DND-41 (cell line): ENCODE measurements around the gene NUDT4.
A peak's percentile ranks its signal among the peaks of the same experiment; 100 is the strongest.
"Not testable (repeated sequence)": the region's sequence is repeated elsewhere in the genome, so short reads cannot be mapped to it uniquely, and the experiment has no call there.

Experiments used
- ATAC-seq: fragments of 200-7000 bp; cut with Tn5 transposase; 3 replicates; pipeline ENCODE4 v1.9.1; 2021; ENCODE audit warnings: low read depth; ENCODE audit not compliant: insufficient read depth
- DNase-seq: peaks from one replicate; pipeline ENCODE4 v3.0.0-alpha.2; 2020
- H2AFZ ChIP-seq: 2 replicates; pipeline ENCODE4 v1.6.0; 2012; ENCODE audit warnings: low read depth, low read length
- H3K27ac ChIP-seq: 2 replicates; pipeline ENCODE4 v1.5.1; 2012; ENCODE audit warnings: low read length, inconsistent platforms
- H3K27me3 ChIP-seq: fragments of 200-600 bp; sonication (generic); 2 replicates; pipeline ENCODE4 v1.6.0; 2012; ENCODE audit warnings: low read length, mild to moderate bottlenecking, inconsistent platforms; ENCODE audit not compliant: insufficient read depth, poor library complexity
- H3K36me3 ChIP-seq: 2 replicates; pipeline ENCODE4 v1.5.1; 2012; ENCODE audit warnings: low read length, inconsistent platforms; ENCODE audit not compliant: insufficient read depth
- H3K4me1 ChIP-seq: 2 replicates; pipeline ENCODE4 v1.5.1; 2012; ENCODE audit warnings: mild to moderate bottlenecking, low read length; ENCODE audit not compliant: insufficient read depth
- H3K4me2 ChIP-seq: 2 replicates; pipeline ENCODE4 v1.6.0; 2012; ENCODE audit warnings: mild to moderate bottlenecking, moderate library complexity, low read length, inconsistent platforms; ENCODE audit not compliant: insufficient read depth
- H3K4me3 ChIP-seq, 2 experiments: fragments of 200-600 bp in 1 of 2; shearing (Covaris generic) in 1 of 2; 2 replicates each; pipeline ENCODE4 v1.5.1; 2012 to 2016; ENCODE audit warnings: inconsistent platforms in 2 of 2, low read length in 2 of 2, mild to moderate bottlenecking in 2 of 2, low read depth in 1 of 2, moderate library complexity in 1 of 2
- H3K79me2 ChIP-seq: 2 replicates; pipeline ENCODE4 v1.6.0; 2012; ENCODE audit warnings: low read length, inconsistent platforms; ENCODE audit not compliant: insufficient read depth
- H3K9ac ChIP-seq: 2 replicates; pipeline ENCODE4 v1.6.0; 2012; ENCODE audit warnings: low read depth, mild to moderate bottlenecking, inconsistent platforms, low read length, moderate library complexity
- H3K9me3 ChIP-seq: 2 replicates; pipeline ENCODE4 v1.5.1; 2012; ENCODE audit warnings: low read length, moderate library complexity, mild to moderate bottlenecking, inconsistent platforms; ENCODE audit not compliant: insufficient read depth, severe bottlenecking
- H4K20me1 ChIP-seq: 2 replicates; pipeline ENCODE4 v1.6.0; 2012; ENCODE audit warnings: low read length; ENCODE audit not compliant: insufficient read depth
- EZH2 ChIP-seq: IDR thresholded peaks from 3 replicates; pipeline ENCODE4 v1.6.1; 2012; ENCODE audit warnings: borderline replicate concordance, low read depth, mild to moderate bottlenecking, moderate library complexity, low read length, inconsistent platforms; ENCODE audit not compliant: severe bottlenecking
- TF ChIP-seq, protein P1 (sequence below): IDR thresholded peaks from 2 replicates; pipeline ENCODE4 v1.5.1; 2012; ENCODE audit warnings: borderline replicate concordance, low read length, moderate library complexity, mild to moderate bottlenecking; ENCODE audit not compliant: poor library complexity, severe bottlenecking; ENCODE audit errors: extremely low read depth

The NUDT4 gene

DNA sequence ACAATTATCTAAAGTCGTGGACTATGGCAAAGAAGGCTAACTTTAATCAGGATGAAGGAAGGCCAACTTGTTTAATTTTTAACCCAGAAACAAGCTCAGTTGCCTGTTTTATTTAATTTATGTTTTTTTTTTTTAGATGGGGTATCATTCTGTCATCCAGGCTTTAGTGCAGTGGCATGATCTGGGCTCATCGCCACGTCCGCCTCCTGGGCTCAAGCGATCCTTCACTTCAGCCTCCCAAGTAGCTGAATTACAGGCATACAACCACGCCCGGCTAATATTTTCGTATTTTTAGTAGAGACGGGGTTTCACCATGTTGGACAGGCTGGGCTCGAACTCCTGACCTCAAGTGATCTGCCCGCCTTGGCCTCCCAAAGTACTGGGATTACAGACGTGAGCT, 19.7 kb downstream of the NUDT4 start:
- peaks cover 25% of the 10 kb centered on the region for H3K79me2 ChIP-seq
- H3K36me3 ChIP-seq, result peaks cover 43% of the 10 kb centered on the region
- no peak overlapping the region for H3K27ac ChIP-seq

GRCh38 chr12:93399183-93399863, 21.6 kb downstream of the NUDT4 start:
- H3K9me3 ChIP-seq, H3K4me2 ChIP-seq, H3K27me3 ChIP-seq, H2AFZ ChIP-seq, H3K4me3 ChIP-seq, DNase-seq, H3K4me1 ChIP-seq, H4K20me1 ChIP-seq, H3K27ac ChIP-seq, H3K9ac ChIP-seq: not testable (repeated sequence)
- Histone ChIP-seq H3K36me3 (peaks cover 53% of the 10 kb centered on the region), H3K79me2 (peaks cover 12% of the 10 kb centered on the region)
- peak; percentile 75 for ATAC-seq

More for the DNA sequence above, 19.7 kb downstream of the NUDT4 start:
- DNase-seq, result no peak
- no peaks in the 10 kb centered on the region for H3K9me3 ChIP-seq
- H3K4me3 ChIP-seq, result no peak overlapping the region
- H3K9ac ChIP-seq, result no peak overlapping the region
- no peak overlapping the region for H2AFZ ChIP-seq
- H3K27me3 ChIP-seq, result no peaks in the 10 kb centered on the region
- H3K4me2 ChIP-seq, result no peak overlapping the region
- TF ChIP-seq, protein P1, sequence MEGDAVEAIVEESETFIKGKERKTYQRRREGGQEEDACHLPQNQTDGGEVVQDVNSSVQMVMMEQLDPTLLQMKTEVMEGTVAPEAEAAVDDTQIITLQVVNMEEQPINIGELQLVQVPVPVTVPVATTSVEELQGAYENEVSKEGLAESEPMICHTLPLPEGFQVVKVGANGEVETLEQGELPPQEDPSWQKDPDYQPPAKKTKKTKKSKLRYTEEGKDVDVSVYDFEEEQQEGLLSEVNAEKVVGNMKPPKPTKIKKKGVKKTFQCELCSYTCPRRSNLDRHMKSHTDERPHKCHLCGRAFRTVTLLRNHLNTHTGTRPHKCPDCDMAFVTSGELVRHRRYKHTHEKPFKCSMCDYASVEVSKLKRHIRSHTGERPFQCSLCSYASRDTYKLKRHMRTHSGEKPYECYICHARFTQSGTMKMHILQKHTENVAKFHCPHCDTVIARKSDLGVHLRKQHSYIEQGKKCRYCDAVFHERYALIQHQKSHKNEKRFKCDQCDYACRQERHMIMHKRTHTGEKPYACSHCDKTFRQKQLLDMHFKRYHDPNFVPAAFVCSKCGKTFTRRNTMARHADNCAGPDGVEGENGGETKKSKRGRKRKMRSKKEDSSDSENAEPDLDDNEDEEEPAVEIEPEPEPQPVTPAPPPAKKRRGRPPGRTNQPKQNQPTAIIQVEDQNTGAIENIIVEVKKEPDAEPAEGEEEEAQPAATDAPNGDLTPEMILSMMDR, result no peak
- TF ChIP-seq EZH2, result no peak
- H3K4me1 ChIP-seq, result no peaks in the 10 kb centered on the region
- H4K20me1 ChIP-seq, result peaks cover 12% of the 10 kb centered on the region; the same call in 1 of the 2 replicates
- no peak for ATAC-seq

DNA sequence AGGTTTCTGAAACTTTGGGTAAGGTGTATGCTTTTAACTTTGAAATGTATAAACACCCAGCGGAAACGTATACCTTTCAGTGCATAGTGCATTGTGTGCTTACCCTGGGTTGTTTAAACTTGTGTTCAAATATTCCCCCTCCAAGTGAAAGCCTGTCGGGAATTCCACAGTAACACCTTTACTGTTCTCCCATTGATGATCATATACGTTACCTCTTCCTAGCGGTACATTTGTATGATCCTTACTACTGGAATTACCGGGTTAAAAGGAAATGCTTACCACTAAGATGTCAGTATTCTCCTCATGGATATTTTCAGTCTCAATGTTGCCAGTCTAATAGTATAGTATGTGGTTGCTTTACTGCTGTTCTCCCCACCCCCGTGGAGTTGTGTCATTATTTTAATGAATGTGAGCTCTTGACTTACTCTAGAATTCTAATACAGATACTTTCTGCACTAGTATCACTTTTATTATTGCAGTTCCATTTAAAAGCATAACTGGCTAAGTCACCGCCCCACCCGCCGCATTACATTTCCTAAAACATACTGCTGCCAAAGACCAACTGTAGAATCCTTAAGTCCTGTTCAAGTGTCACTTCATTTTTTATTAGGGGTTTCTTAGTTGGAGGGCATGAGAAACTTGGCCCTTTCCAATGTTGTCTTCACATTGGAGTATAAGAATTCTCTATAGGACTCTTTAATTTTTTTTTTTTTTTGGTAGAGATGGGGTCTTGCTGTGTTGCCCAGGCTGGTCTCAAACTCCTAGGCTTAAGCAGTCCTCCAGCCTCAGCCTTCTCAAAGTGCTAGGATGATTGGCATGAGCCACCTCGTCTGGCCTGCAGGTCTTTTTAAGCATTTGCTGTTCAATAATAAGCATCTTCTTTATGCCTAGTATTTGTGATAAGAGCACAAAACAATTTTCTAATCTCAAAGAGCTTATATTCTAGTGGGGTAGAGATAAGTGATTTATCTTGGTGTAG, 24.9 kb downstream of the NUDT4 start:
- Histone ChIP-seq H2AFZ (no peak overlapping the region), H3K4me3 (no peak overlapping the region), H3K27ac (no peak overlapping the region), H3K79me2 (peaks cover 6% of the 10 kb centered on the region), H3K4me1 (no peaks in the 10 kb centered on the region), H3K9ac (no peak overlapping the region), H3K27me3 (no peaks in the 10 kb centered on the region), H3K9me3 (no peaks in the 10 kb centered on the region), H4K20me1 (peaks cover 8% of the 10 kb centered on the region), H3K36me3 (peaks cover 57% of the 10 kb centered on the region), H3K4me2 (no peak overlapping the region)
- ATAC-seq (no peak), DNase-seq (no peak)
- TF ChIP-seq EZH2, result no peak
- TF ChIP-seq, protein P1, result no peak
